GM23248 (cell line): ENCODE measurements around the gene KRTAP10-8. TPM values are rescaled to one million over a fixed set of nuclear protein-coding genes. Genes with fewer than 3 reads are reported as not detected.

Experiments
- DNase-seq: peaks from one replicate; pipeline ENCODE4 v3.0.0-alpha.2; 2015
- H2AFZ ChIP-seq: fragments of 200-600 bp; sonication (generic); 2 replicates; pipeline ENCODE4 v1.6.1; 2016; ENCODE audit warnings: antibody characterized with exemption
- H3F3A ChIP-seq: fragments of 200-600 bp; sonication (generic); 2 replicates; pipeline ENCODE4 v1.6.1; 2016; ENCODE audit warnings: mild to moderate bottlenecking, antibody characterized with exemption, mixed run types; ENCODE audit not compliant: insufficient read depth
- H3K27ac ChIP-seq: fragments of 200-600 bp; sonication (generic); 2 replicates; pipeline ENCODE4 v1.5.1; 2016; ENCODE audit warnings: mild to moderate bottlenecking
- H3K27me3 ChIP-seq: fragments of 200-600 bp; sonication (generic); replicated peaks from 2 replicates; pipeline ENCODE4 v1.6.1; 2016; ENCODE audit warnings: mild to moderate bottlenecking; ENCODE audit not compliant: insufficient read depth
- H3K36me3 ChIP-seq: fragments of 200-600 bp; sonication (generic); 2 replicates; pipeline ENCODE4 v1.6.1; 2016; ENCODE audit warnings: low read depth, mild to moderate bottlenecking
- H3K4me1 ChIP-seq: fragments of 200-600 bp; sonication (generic); 2 replicates; pipeline ENCODE4 v1.6.1; 2016; ENCODE audit warnings: mild to moderate bottlenecking; ENCODE audit not compliant: insufficient read depth
- H3K4me2 ChIP-seq: fragments of 200-600 bp; sonication (generic); one replicate; pipeline ENCODE4 v1.6.1; 2016; ENCODE audit warnings: mild to moderate bottlenecking; ENCODE audit not compliant: unreplicated experiment
- H3K4me3 ChIP-seq: fragments of 200-600 bp; sonication (generic); 2 replicates; pipeline ENCODE4 v1.5.1; 2016; ENCODE audit warnings: mild to moderate bottlenecking
- H3K79me2 ChIP-seq: fragments of 200-600 bp; sonication (generic); 2 replicates; pipeline ENCODE4 v1.6.1; 2016; ENCODE audit warnings: mild to moderate bottlenecking; ENCODE audit not compliant: insufficient read depth
- H3K9ac ChIP-seq: fragments of 200-600 bp; sonication (generic); 2 replicates; pipeline ENCODE4 v1.6.1; 2016; ENCODE audit warnings: mild to moderate bottlenecking
- H3K9me2 ChIP-seq: fragments of 200-600 bp; sonication (generic); 2 replicates; pipeline ENCODE4 v1.6.1; 2016; ENCODE audit warnings: mixed run types, mild to moderate bottlenecking, moderate library complexity; ENCODE audit not compliant: insufficient read depth
- H3K9me3 ChIP-seq: fragments of 200-600 bp; sonication (generic); one replicate; pipeline ENCODE4 v1.6.1; 2017; ENCODE audit warnings: low read depth
- H4K20me1 ChIP-seq: fragments of 200-600 bp; sonication (generic); 2 replicates; pipeline ENCODE4 v1.6.0; 2016; ENCODE audit not compliant: insufficient read depth
- EZH2 ChIP-seq: fragments of 200-600 bp; sonication (generic); IDR thresholded peaks from 2 replicates; pipeline ENCODE4 v1.6.1; 2018; ENCODE audit warnings: antibody characterized with exemption, mild to moderate bottlenecking; ENCODE audit not compliant: insufficient read depth, poor library complexity, severe bottlenecking
- EZH2phosphoT487 ChIP-seq: fragments of 200-600 bp; sonication (generic); IDR thresholded peaks from 2 replicates; pipeline ENCODE4 v1.6.1; 2018; ENCODE audit warnings: antibody characterized with exemption, moderate library complexity, mild to moderate bottlenecking, low read depth; ENCODE audit not compliant: insufficient read depth
- WGBS, 2 experiments: methylation state at CpG; one replicate each; pipeline ENCODE4 v1.1.6; 2015 to 2017; ENCODE audit warnings: low lambda C conversion rate in 2 of 2, low coverage in 1 of 2; ENCODE audit errors: missing lambda C conversion rate in 2 of 2; 5-methylcytosine and 5-hydroxymethylcytosine counted together
- in situ Hi-C: fragments of 300-500 bp; cut with MboI; formaldehyde crosslinking; loops from 2 replicates; pipeline ENCODE4 v1.15.0; 2020
- polyA plus RNA-seq: library from polyadenylated mRNA; unstranded; fragments of >200 nt; fragmentation: Nextera tagmentation; extraction: Ambion mirVana; gene quantifications from 2 replicates; pipeline ENCODE4 v1.2.1, GENCODE V29; 2016
- total RNA-seq: library from RNA; depleted of rRNA; stranded (reverse); fragments of >200 nt; shearing (Covaris generic); gene quantifications from 2 replicates; pipeline ENCODE4 v1.2.3, GENCODE V29; 2014

KRTAP10-8 gene
- total and polyA plus RNA-seq, 2 experiments from 2014 or later = not detected

DNA sequence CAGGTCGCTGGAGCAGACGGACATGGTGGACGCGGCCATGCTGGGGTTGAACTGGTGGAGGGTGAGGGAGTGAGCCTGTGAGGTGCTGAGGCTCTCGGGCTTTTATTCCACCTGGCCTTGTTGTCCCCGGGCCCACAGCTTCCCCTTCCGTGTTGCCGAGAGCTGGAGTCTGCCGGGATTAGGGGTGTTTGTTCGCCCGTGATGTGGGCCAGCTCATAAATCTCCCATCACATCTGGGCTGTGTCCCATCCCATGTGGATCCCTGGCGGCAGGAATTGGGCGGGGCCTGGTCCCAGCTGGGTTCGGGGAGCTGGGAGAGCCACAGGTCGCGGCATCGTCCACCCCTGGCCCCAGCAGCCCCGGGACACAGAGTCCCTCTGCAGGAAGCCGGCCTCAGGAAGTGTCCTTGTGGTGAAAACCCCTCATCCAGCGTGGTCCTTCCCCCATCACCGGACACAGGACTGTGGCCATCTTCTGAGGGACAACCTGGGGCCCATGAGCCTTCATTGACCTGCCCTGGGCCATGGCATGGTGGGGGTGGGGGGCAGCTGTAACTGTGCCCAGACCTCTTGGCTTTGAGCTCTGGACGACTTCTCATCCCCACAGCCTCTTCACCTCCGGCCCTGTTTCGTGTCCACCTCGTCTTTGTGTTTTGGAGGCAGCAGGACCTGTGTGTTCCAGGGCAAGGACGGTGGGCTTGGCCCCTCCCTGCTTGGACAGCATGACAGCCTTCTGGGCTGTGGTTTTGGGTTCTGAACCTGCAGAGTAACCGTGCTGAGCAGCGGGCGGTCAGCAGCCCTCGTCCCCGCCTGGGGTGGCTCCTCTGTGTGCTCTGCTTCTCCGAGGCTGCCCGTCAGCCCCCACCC is 19.2 kb upstream of the KRTAP10-8 start, which contains the start of gene KRTAP10-6:
KRTAP10-6 (minus strand) TSS at position 60 of the 866 bp plus-strand sequence; CDS start at position 39, 21 bp downstream.
- Histone ChIP-seq H3K27me3 (peaks cover 3% of the 10 kb centered on the region), H3K9ac (no peak within 1 kb of the TSS), H4K20me1 (no peaks in the 10 kb centered on the region), H3K4me1 (no peaks in the 10 kb centered on the region), H3F3A (no peaks in the 10 kb centered on the region), H2AFZ (no peak within 1 kb of the TSS), H3K36me3 (no peaks in the 10 kb centered on the region), H3K4me3 (no peak within 1 kb of the TSS), H3K9me2 (no peaks in the 10 kb centered on the region), H3K4me2 (no peak within 1 kb of the TSS), H3K79me2 (no peaks in the 10 kb centered on the region), H3K9me3 (no peaks in the 10 kb centered on the region), H3K27ac (no peak within 1 kb of the TSS)
- DNase-seq = no peak
- WGBS, 2 experiments = 29% methylated on average over 32 to 33 of the region's 33 CpGs
- in situ Hi-C loops = loop anchor here (25.0 kb wide), 1 partner anchor 530 kb away; no protein-coding TSS in a partner anchor
- TF ChIP-seq EZH2 = no peak
- no peak for TF ChIP-seq EZH2phosphoT487

DNA sequence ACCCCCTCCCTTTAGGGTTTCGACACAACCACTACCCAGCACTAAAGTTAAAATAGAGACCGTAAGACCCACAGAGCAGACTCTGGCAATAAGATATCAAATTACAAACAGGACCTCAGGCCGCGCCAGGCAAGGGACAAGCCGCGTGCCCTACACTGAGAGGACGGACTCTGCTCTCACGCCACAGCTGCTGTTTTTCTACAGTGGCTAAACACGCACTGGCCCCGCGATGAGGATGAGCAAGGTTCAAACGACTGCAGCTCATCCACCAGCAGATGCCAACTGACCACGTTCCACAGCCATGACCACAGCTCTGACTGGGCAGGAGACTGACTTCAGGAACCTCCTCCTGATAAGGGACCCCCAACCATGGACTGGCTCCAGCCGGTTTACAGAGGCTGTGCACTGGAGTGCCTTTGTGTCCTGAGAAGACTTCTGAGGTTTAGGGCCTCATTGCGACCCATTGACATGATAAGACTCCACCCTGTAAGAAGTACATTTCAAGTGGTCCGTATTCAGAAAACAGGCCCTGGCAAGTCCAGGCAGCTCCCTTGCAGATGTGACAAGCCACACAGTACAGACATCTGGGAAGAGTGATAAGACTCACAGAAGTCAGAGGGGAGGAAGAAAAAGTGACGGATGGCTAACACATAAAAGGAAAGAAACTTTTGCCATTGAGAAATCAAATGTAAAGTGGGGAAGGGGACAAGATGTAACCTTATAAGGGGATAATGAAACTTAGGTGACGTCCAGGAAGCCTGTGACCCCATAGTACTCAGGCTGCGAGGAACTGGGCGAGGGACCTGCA is 18.1 kb upstream of the KRTAP10-8 start:
- no peaks in the 10 kb centered on the region for H3K9me3 ChIP-seq
- H3K9ac ChIP-seq = no peak overlapping the region
- no peaks in the 10 kb centered on the region for H3K4me1 ChIP-seq
- H3K9me2 ChIP-seq = no peaks in the 10 kb centered on the region
- no peaks in the 10 kb centered on the region for H3K79me2 ChIP-seq
- TF ChIP-seq EZH2phosphoT487 (no peak), EZH2 (no peak)
- H3K27me3 ChIP-seq = peaks cover 12% of the 10 kb centered on the region
- H3K36me3 ChIP-seq = no peaks in the 10 kb centered on the region
- H3K27ac ChIP-seq = no peak overlapping the region
- 51 to 52% methylated on average over 20 of the region's 20 CpGs for WGBS, 2 experiments
- no peak overlapping the region for H2AFZ ChIP-seq
- H3K4me2 ChIP-seq = no peak overlapping the region
- no peaks in the 10 kb centered on the region for H3F3A ChIP-seq
- H3K4me3 ChIP-seq = no peak overlapping the region
- no peak for DNase-seq
- no peaks in the 10 kb centered on the region for H4K20me1 ChIP-seq
- in situ Hi-C loops = loop anchor here (25.0 kb wide), 1 partner anchor 532 kb away; no protein-coding TSS in a partner anchor

DNA sequence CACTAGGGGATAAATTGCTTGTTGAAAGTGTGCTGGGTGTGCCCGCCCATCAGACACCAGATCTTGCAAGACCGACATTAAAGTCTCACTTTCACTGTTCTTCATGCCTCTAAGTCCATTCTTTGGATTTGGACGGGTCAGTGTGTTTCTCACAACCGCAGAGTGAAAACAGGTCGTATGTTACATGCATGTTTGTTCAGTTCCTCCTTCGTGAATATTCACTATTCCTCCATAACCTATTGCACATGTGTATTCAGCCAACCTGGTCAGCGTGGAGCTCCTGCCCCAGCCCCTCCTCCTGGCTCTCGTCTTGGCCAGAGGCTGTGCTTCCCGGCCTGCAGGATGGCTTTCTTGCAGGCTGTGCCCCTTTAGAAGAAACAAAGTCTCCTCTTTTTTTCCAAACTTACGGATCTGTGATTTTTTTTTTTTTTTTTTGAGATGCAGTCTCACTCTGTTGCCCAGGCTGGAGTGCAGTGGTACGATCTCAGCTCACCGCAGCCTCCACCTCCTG is 17.4 kb upstream of the KRTAP10-8 start:
- H3K4me3 ChIP-seq = no peak overlapping the region
- H3K4me2 ChIP-seq = no peak overlapping the region
- no peak overlapping the region for H3K27ac ChIP-seq
- H3F3A ChIP-seq = no peaks in the 10 kb centered on the region
- in situ Hi-C loops = loop anchor here (25.0 kb wide), 1 partner anchor 532 kb away; no protein-coding TSS in a partner anchor
- no peaks in the 10 kb centered on the region for H3K9me3 ChIP-seq
- peaks cover 15% of the 10 kb centered on the region for H3K27me3 ChIP-seq
- no peaks in the 10 kb centered on the region for H3K9me2 ChIP-seq
- H3K4me1 ChIP-seq = no peaks in the 10 kb centered on the region
- no peak overlapping the region for H2AFZ ChIP-seq
- no peaks in the 10 kb centered on the region for H4K20me1 ChIP-seq
- H3K79me2 ChIP-seq = no peaks in the 10 kb centered on the region
- WGBS, 2 experiments = 41 to 45% methylated on average over 12 of the region's 12 CpGs
- TF ChIP-seq EZH2phosphoT487 (no peak), EZH2 (no peak)
- no peaks in the 10 kb centered on the region for H3K36me3 ChIP-seq
- no peak for DNase-seq
- no peak overlapping the region for H3K9ac ChIP-seq

- Histone ChIP-seq H3K27me3 (peaks cover 15% of the 10 kb centered on the region), H3K79me2 (no peaks in the 10 kb centered on the region), H3K9ac (no peak overlapping the region), H3K9me2 (no peaks in the 10 kb centered on the region), H3K4me3 (no peak overlapping the region), H3K4me2 (no peak overlapping the region), H3F3A (no peaks in the 10 kb centered on the region), H4K20me1 (no peaks in the 10 kb centered on the region), H2AFZ (no peak overlapping the region), H3K36me3 (no peaks in the 10 kb centered on the region), H3K27ac (no peak overlapping the region), H3K9me3 (no peaks in the 10 kb centered on the region), H3K4me1 (no peaks in the 10 kb centered on the region)
- DNase-seq = no peak
- WGBS, 2 experiments = 14 to 18% methylated on average over 6 of the region's 6 CpGs
- TF ChIP-seq EZH2phosphoT487 (no peak), EZH2 (no peak)
- in situ Hi-C loops = loop anchor here (25.0 kb wide), 1 partner anchor 533 kb away; no protein-coding TSS in a partner anchor
These were observed 16.4 kb upstream of the KRTAP10-8 start for GRCh38 chr21:44595524-44595923.
